NCI-H2107 (cell line): ENCODE results near the gene CELF5.
"Not testable (repeated sequence)": the region's sequence is repeated elsewhere in the genome, so short reads cannot be mapped to it uniquely, and the experiment has no call there.

Experiments used
- DNase-seq: peaks from one replicate; lab custom pipeline; 2025; lab: John Stamatoyannopoulos, UW

The CELF5 gene

DNA sequence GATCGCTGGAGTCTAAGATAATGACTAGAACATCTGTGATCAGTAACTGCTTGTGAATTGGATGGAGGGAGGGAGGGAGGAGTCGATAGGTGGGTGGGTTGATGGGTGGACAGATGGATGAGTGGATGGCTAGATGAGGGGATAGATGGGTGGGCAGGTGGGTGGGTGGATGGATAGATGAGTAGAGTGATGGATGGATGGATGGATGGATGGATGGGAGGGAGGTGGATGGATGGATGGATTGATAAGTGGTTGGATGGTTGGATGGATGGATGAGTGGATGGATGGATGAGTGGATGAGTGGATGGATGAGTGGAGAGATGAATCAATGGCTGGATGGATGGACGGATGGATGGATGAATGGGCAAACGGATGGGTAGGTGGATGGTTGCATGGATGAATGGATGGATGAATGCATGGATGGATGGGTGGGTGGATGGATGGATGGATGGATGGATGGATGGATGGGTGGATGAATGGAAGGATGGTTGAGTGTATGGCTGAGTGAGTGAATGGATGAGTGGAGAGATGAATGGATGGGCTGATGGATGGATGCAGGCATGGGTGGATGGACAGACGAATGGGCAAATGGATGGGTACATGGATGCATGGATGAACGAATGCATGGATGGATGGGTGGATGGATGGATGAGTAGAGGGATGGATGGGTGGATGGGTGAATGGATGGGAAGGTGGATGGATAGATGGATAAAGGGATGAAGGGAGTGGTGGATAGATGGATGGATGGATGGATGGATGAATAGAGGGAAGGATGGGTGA lies 97.9 kb downstream of the CELF5 start:
- no peak for DNase-seq

DNA sequence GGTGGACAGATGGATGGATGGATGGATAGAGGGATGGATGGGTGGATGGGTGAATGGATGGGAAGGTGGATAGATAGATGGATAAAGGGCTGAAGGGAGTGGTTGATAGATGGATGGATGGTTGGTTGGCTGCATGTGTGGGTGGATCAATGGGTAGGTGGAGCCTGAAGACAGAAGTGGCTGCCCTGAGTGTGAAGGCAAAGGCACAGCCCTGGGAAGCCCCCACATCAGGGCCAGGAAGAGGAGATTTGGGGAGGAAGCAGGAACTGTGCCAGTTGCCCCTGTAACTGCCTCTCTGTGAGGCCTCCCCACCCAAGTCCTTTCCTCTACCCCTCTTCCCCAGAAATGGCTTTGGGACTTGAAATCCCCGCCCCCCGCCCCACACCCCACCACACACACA lies 98.6 kb downstream of the CELF5 start:
- DNase-seq = no peak

DNA sequence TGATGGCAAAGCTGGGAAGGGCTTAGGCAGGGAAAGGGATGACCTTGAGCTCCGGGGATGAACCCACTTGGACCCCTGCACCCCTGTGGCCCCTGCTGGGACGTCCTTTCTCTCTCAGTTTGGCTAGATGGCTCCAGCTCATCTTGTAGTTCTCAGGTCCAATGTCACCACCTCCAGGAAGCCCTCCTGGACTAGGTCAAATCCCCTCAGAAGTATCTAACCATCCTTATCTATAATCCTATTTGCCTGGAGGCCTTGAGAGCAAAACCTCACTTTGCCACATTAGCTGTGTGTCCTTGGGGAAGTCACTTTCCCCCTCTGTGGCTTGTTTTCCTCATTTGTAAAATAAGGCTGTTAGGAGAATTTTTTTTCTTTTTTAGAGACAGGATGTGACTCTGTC lies 99.2 kb downstream of the CELF5 start:
- DNase-seq = no peak

DNA sequence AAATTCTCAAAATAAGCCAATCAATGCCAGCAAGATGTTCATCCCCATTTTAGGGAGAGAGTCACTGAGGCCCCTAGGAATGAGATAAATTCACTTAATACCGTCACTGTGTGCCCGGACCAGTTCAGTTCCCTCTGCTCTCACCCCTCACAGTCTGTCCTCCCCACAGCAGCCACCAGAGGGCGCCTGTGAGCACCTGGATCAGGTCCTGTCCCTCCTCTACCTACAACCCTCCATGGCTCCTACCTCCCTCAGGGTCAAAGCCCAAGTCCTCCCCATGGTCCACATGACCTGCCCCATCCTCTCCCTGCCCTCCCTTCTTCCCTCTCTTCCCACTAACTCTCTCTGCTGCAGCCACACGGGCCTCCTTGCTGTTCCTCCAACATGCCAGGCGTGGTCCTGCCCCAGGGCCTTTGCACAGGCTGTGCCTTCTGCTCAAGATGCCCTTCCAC lies 100.0 kb downstream of the CELF5 start:
- no peak for DNase-seq

DNA sequence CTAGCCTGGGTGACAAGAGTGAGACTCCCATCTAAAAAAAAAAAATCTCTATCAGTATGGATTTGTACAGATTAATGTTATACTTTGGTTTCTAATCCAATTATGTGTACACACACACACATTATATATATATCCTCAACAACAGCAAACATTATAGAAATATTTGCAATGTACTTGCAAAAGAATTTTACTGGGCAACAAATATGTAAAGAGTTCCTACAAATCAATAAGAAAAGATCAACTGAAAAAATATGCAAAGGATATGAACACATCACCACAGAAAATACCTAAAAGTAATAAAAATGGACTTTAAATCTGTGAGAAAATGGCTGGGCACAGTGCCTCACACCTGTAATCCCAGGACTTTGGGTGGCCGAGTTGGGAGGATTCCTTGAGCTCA lies 101.0 kb downstream of the CELF5 start:
- no peak for DNase-seq

DNA sequence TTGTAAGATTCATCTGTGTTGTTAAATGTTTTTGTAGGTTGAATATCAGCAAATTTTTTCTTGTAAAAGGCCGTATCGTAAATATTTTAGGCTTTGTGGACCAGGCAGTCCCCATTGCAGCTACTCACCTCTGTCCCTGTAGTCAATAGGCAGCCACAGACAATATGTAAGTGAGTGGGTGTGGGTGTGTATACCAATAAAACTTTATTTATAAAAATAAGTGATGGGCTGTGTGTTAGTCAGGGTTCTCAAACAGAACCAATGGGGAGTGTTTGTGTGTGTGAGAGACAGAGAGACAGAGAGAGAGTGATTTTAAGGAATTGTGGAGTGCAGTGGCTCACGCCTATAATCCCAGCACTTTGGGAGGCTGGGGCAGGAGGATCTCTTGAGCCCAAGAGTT lies 104.3 kb downstream of the CELF5 start:
- DNase-seq = no peak

DNA sequence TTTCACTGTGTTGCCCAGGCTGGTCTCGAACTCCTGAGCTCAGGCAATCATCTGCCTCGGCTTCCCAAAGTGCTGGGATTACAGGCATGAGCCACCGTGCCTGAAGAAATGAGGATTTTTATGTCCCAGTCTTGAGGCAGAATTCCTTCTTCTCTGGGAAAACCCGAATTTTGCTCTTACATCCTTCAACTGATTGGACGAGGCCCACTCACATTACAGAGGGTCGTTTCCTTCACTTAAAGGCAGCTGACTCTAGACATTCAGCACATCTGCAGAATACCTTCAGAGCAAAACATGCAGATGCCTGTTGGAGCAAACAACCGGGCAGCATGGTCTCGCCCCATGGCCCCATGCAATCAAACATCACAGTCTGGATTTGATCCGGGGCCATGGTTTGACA lies 105.6 kb downstream of the CELF5 start:
- no peak for DNase-seq

DNA sequence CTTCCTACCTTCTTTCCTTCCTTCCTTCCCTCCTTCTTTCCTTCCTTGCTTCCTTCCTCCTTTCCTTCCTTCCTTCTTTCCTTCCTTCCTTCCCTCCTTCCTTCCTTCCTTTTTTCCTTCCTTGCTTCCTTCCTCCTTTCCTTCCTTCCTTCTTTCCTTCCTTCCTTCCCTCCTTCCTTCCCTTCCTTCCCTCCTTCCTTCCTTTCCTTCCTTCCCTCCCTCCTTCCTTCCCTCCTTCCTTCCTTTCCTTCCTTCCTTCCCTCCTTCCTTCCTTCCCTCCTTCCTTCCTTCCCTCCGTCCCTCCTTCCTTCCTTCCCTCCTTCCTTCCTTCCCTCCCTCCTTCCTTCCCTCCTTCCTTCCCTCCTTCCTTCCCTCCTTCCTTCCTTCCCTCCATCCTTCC lies 107.8 kb downstream of the CELF5 start:
- DNase-seq = not testable (repeated sequence)

DNA sequence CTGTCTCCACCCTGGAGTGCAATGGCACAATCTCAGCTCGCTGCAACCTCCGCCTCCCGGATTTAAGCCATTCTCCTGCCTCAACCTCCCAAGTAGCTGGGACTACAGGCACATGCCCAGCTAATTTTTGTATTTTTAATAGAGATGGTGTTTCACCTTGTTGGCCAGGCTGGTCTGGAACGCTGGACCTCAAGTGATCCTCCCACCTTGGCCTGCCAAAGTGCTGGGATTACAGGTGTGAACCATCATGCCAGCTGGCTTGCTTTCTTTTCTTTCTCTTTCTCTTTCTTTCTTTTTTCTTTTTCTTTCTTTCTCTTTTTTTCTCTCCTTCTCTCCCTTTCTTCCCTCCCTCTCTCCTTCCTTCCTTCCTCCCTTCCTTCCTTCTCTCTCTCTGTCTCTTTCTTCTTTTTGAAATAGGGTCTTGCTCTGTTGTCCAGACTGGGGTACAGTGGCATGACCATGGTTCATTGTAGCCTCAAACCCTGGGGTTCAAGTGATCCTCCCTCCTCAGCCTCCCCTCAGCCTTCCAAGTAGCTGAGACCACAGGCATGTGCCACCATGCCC lies 108.6 kb downstream of the CELF5 start:
- DNase-seq = no peak

DNA sequence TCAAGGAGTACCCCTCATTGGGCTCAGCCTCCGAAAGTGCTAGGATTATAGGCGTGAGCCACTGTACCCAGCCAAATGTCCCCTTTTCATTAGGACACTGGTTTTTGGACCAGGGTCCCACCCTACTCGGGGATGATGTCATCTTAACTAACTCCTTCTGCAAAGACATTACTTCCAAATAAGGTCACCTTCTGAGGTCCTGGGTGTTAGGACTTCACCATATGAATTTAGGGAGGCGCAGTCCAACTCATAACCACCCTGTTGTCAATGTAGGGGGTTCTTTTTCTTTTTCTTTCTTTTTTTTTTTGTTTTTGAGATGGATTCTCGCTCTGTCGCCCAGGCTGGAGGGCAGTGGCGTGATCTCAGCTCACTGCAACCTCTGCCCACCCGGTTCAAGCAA lies 109.2 kb downstream of the CELF5 start:
- DNase-seq = no peak

DNA sequence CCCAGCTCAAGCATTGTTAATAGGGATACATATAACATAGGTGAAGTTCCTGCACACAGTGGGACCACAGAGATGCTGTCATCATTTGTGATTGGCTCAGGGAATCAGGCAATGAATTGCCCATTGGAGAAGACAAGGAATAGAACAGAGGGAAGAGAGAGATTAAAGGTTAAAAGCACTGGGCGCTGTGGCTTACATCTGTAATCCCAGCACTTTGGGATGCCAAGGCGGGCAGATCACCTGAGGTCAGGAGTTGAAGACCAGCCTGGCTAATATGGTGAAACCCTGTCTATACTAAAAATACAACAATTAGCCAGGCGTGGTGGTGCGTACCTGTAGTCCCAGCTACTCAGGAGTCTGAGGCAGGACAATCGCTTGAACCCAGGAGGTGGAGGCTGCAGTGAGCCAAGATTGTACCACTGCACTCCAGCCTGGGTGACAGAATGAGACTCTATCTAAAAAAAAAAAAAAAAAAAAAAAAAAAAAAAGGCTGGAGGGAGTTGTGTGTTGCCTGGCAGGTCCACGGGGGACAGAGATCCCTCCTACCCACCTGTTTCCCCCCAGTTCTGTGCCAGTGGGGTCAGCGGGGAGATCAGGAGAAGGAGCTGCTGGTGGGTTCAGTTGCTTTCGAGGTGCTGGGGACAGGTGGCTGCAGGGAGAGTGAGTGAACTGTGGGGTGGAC lies 110.4 kb downstream of the CELF5 start:
- not testable (repeated sequence) for DNase-seq

DNA sequence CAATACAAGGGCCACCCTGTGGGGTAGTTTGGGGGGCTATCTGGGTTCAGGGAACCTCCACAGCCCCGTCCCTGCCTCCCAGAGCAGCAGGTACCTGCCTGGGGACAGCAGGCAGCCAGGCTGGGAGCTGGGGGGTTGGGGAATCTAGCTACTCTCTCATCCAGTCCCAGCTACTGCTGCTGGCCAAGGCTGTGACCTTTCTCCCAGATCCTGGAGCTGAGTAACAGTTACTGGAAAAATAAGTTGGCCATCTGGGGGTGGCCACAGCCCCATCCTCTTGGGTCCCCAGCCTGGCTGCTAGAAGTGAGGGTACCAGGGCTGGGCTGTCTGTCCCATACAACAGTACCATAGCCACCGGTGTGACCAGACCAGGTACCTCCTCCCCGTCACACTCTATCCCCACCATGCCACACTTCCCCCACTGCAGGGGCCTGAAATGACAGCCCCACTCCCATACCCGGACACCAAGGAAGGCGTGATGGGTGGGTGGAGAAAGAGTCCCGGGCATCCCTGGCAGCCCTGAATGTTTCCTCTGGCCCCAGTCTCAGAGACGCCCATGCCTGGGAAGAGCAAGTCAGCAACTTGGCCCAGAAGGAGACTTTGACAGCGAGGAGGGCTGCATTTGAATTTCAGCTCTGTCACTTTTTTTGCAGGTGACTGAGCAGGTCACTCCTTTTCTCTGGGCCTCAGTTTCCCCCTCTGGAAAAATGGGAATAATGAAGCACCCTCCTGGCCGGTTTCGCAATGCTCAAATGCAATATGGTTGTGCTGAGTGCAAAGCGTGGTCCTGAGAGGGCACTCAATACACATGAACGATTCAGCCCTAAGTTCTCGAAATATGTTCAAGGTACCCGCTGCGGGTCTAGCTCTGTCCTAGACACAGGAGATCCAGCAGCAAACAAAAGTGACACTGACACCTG lies 111.2 kb downstream of the CELF5 start:
- no peak for DNase-seq

DNA sequence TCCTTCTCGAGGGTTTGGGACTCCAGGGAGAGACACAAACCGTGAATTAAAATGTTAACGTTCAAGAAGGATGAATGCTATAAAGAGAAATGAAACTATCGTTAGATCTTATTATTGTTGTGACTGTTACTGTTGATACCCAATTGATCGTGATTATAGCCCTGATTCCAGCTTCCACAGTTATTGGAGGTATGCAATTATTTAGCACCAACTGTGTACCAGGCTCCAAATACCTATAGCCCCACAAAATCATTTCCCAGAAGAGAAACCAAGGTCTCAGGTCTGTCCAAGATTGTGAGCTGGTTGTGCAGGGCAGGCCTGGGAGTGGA lies 111.9 kb downstream of the CELF5 start:
- no peak for DNase-seq

DNA sequence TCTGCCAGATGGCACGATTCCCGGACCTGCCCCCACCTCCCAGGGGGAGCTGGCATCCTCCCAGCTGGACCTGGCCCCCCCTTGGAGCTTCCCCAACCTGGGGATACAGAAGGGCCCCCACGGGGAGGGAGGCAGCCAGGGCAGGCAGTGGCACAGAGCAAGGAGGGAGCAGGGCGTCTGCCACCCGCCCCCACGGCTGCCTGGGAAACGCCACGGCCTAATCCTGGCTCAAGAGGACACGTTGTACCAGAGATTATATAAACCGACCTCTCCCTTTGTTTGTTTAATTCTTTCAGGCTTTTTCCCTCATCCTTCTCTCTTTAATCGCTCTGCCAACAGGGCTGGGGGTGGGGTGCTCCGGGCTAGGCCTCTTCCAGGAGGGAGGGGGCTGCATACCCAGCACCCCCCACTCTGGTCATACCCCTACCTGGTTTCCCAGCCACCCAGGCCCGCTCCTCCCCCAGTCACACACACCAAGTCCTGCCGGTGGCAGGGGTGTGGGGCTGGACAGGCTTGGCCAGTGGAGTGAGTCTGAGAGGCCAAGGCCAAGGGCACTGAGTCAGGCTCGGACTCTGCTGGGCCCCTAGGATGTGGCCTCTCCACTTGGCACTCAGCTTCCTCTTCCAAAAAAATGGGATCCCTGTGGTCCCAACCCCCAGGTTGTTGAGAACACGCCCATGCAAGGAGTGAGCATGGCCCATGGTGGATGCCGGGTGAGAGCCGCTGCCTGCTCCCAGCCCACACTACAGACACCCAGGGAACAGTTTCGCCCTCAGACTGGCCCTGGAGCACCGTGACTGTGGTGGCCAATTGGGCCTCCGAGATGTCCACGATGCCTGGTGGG lies 112.4 kb downstream of the CELF5 start:
- DNase-seq = no peak

DNA sequence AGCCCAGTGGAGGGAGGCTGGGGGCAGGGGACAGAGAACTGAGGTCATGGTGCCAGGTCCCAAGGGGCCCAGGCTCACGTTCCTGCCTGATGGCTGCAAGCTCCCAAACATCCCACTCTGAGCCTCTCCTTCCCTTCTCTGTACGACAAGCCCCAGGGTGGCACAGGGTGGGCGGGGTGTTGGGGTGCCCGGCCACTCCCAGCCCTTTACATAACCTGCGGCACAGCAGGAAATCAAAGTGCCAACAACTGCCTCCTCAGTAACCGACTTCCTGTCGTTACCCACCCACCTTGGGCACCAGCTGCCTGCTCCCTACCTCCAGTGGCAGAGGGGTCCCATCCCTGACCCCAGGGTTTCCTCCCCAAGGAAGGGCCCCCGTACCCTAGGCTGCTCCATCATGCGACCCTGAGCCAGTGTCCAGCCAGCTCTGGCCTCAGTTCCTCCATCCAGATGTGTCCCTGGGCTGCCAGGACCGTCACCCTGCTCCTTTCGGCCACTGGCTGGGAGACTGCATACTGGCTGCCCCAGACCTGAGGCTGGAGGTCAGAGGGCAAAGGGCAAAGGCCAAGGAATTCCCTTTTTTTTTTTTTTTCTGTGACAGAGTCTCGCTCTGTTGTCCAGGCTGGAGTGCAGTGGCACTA lies 114.2 kb downstream of the CELF5 start:
- DNase-seq = no peak

DNA sequence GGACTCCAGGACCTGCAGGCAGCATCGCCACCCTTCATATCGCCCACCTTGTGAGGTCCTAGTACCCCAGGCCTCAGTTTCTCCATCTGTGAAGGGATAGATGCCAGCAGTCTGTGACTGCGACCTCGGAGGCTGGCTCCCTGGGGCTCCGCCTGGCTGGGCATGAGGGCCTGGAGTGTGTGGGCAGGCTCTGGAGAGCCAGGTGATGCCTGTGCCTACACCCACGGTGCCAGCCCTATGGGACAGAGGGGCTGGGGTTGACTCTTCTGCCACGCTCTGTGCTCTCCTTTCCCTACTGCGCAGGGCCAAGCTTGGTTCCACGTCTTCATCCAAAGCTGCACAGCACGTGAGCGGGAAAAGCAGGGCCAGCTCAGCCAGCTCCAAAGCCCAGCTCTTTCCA lies 115.9 kb downstream of the CELF5 start:
- no peak for DNase-seq

DNA sequence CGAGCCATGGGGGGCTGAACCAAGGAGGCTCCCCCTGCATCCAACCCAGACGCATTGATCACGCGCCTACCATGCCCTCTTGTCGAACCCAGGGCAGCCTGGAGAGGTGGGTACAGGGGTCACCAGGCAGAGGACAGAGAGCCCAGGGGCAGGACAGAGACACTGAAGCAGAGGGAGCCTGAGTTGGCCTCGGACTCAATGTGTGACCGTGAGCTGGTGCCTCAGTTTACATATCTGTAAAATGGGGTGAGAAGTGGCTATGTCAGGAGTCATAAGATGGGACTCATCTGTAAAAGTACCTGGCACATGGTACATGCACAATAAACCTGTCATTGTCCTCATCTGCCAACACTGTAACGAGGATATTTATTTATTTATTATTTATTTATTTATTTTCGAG lies 117.8 kb downstream of the CELF5 start:
- DNase-seq = no peak

DNA sequence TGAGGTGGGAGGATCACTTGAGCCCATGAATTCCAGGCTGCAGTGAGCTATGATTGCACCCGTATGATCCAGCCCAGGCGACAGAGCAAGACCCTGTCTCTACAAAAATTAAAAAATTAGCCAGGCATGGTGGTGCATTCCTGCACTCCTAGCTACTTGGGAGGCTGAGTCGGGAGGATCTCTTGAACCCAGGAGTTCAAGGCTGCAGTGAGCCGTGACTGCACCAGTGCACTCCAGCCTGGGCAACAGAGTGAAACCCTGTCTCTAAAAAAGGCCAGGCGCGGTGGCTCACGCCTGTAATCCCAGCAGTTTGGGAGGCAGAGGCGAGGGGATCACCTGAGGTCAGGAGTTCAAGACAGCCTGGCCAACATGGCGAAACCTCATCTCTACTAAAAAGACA lies 118.5 kb downstream of the CELF5 start:
- DNase-seq = not testable (repeated sequence)

DNA sequence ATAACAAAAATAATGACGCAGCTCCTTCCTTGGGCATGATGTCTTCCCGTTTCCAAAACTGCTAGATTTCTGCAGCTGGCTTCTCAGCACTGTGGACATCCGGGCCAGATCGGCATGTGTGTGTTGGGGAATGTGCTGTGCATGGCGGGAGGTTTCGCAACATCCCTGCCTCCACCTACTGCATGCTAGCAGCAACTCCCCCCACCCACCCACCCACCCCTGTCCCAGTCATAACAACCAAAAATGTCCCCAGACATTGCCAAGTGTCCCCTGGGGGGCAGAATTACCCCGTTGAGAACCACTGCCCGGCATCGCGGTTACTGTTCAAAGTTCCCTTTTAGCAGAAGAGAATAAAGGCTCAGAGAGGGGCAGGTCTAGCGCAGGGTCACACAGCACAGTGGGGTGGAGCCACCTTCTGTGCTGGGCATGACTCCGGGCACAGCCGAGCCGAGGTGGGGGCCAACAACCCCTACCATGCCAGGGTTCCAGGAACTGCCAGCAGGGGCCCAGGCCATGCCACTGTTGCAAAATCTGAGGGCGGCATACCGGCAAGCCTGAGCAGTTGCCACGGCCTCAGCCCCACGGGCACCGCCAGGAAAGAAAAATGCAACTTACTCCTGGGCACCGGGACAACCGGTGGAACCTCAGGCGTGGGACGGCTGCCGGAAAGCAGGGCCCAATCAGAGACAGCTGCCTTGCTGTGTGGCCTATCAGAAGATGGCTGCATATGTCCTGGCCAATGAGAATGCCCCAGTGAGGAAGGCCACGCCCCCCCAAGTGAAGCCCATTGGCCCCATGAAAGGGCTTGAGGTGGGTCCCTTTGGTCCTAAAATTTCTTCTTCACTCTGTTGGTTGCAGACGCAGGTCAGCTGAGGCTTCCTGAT lies 119.4 kb downstream of the CELF5 start:
- DNase-seq = no peak
